ENCODE data around the gene ROGDI.

The ROGDI gene

DNA sequence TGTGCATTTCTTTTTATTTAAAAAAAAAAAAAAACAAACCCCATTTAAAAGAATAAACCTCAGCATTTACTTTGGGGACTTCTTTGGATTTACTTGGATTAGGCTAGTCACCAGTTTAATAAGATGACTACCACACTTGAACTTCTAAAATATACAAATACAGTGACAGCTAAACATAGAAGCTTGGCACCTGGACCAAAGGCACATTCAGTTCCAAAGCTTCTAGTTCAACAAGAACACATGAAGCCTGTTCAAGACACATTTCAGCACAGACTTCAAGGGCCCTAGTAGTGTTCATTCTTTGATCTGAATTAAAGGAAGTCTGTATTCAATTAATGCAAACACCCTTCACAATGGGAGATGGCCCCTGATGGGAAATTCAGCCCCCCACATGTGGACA, 11.6 kb upstream of the ROGDI start:
- Histone ChIP-seq H3K4me1 (ENCODE audit: control insufficient read depth, insufficient read depth, low read length) (no peaks in the 10 kb centered on the region), H3K36me3 (ENCODE audit: control insufficient read depth, insufficient read depth, low read length) (peaks cover 43% of the 10 kb centered on the region), H3K27ac (ENCODE audit: insufficient read depth, low read depth, low read length, poor library complexity, severe bottlenecking) (no peak overlapping the region), H3K27me3 (ENCODE audit: control insufficient read depth, insufficient read depth, low read length, poor library complexity, severe bottlenecking) (no peaks in the 10 kb centered on the region), H3K4me3 (ENCODE audit: insufficient read depth, low read depth, low read length) (no peak overlapping the region), H3K9me3 (ENCODE audit: control insufficient read depth, low read length) (no peaks in the 10 kb centered on the region)

DNA sequence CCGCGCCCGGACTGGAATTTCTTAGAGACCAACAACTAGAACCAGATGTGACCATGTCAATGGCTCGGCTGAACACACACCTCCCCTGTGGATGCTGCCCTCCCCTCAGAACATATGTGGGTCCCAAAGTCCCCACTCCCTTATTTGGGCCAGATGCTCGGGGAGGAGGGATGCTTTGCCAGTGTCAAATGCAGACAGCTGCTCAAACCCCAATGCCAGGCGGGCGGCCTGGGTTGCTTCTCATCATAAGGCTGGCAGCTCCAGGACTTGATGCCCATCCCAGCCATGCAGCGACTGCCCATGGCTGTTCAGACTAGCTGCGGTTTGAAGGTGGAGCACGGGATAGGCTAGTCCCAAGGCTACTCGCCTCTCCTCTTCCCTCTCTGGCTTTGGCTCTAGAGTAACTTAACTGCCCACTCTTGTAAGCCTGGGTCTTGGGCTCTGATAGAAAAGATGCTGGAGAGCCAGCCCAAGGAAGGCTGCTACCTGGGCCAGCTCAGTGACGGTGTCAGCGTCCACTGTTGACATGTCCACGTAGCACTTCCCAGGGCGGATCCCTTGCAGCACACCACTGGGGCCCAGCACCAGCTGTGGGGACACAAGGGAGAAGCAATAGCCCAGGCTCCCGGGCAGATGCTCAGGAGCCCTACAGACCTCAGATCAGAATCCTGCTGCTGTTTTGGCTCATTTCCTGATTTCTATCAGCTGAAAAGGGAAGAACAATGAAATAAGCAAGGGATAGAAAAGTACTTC, 11.0 kb upstream of the ROGDI start:
- WGBS, 2 experiments = 94 to 96% methylated on average over 16 of the region's 16 CpGs
- peaks cover 46% of the 10 kb centered on the region for H3K36me3 ChIP-seq (ENCODE audit: control insufficient read depth, insufficient read depth, low read length)
- no peak overlapping the region for H3K4me3 ChIP-seq (ENCODE audit: insufficient read depth, low read depth, low read length)

GRCh38 chr16:4811773-4812172, 9.3 kb upstream of the ROGDI start:
- WGBS, 2 experiments = 94 to 96% methylated on average over 9 of the region's 9 CpGs
- H3K4me1 ChIP-seq (ENCODE audit: control insufficient read depth, insufficient read depth, low read length) = no peaks in the 10 kb centered on the region
- peaks cover 59% of the 10 kb centered on the region for H3K36me3 ChIP-seq (ENCODE audit: control insufficient read depth, insufficient read depth, low read length)
- no peak overlapping the region for H3K27ac ChIP-seq (ENCODE audit: insufficient read depth, low read depth, low read length, poor library complexity, severe bottlenecking)
- no peaks in the 10 kb centered on the region for H3K27me3 ChIP-seq (ENCODE audit: control insufficient read depth, insufficient read depth, low read length, poor library complexity, severe bottlenecking)
- no peak overlapping the region for H3K4me3 ChIP-seq (ENCODE audit: insufficient read depth, low read depth, low read length)
- H3K9me3 ChIP-seq (ENCODE audit: control insufficient read depth, low read length) = no peaks in the 10 kb centered on the region

More for the DNA sequence above, 11.0 kb upstream of the ROGDI start:
- Histone ChIP-seq H3K27ac (ENCODE audit: insufficient read depth, low read depth, low read length, poor library complexity, severe bottlenecking) (no peak overlapping the region), H3K27me3 (ENCODE audit: control insufficient read depth, insufficient read depth, low read length, poor library complexity, severe bottlenecking) (no peaks in the 10 kb centered on the region), H3K4me1 (ENCODE audit: control insufficient read depth, insufficient read depth, low read length) (no peaks in the 10 kb centered on the region), H3K9me3 (ENCODE audit: control insufficient read depth, low read length) (no peaks in the 10 kb centered on the region)

GRCh38 chr16:4811242-4811641, 8.8 kb upstream of the ROGDI start:
- peaks cover 62% of the 10 kb centered on the region for H3K36me3 ChIP-seq (ENCODE audit: control insufficient read depth, insufficient read depth, low read length)
- WGBS, 2 experiments = 91 to 97% methylated on average over 3 of the region's 3 CpGs
- H3K4me1 ChIP-seq (ENCODE audit: control insufficient read depth, insufficient read depth, low read length) = no peaks in the 10 kb centered on the region
- H3K27ac ChIP-seq (ENCODE audit: insufficient read depth, low read depth, low read length, poor library complexity, severe bottlenecking) = no peak overlapping the region
- no peak overlapping the region for H3K4me3 ChIP-seq (ENCODE audit: insufficient read depth, low read depth, low read length)
- no peaks in the 10 kb centered on the region for H3K9me3 ChIP-seq (ENCODE audit: control insufficient read depth, low read length)
- no peaks in the 10 kb centered on the region for H3K27me3 ChIP-seq (ENCODE audit: control insufficient read depth, insufficient read depth, low read length, poor library complexity, severe bottlenecking)

- WGBS, 2 experiments = 91 to 96% methylated on average over 6 of the region's 6 CpGs
- Histone ChIP-seq H3K27ac (ENCODE audit: insufficient read depth, low read depth, low read length, poor library complexity, severe bottlenecking) (no peak overlapping the region), H3K9me3 (ENCODE audit: control insufficient read depth, low read length) (no peaks in the 10 kb centered on the region), H3K4me3 (ENCODE audit: insufficient read depth, low read depth, low read length) (no peak overlapping the region), H3K4me1 (ENCODE audit: control insufficient read depth, insufficient read depth, low read length) (peaks cover 13% of the 10 kb centered on the region), H3K27me3 (ENCODE audit: control insufficient read depth, insufficient read depth, low read length, poor library complexity, severe bottlenecking) (no peaks in the 10 kb centered on the region), H3K36me3 (ENCODE audit: control insufficient read depth, insufficient read depth, low read length) (peaks cover 34% of the 10 kb centered on the region)
Observed at GRCh38 chr16:4806280-4806679, 3.8 kb upstream of the ROGDI start.

GRCh38 chr16:4805231-4805630, 2.8 kb upstream of the ROGDI start:
- H3K4me1 ChIP-seq (ENCODE audit: control insufficient read depth, insufficient read depth, low read length) = peaks cover 13% of the 10 kb centered on the region
- peaks cover 30% of the 10 kb centered on the region for H3K36me3 ChIP-seq (ENCODE audit: control insufficient read depth, insufficient read depth, low read length)
- no peaks in the 10 kb centered on the region for H3K9me3 ChIP-seq (ENCODE audit: control insufficient read depth, low read length)
- WGBS, 2 experiments = 95% methylated on average over 11 of the region's 11 CpGs
- H3K27me3 ChIP-seq (ENCODE audit: control insufficient read depth, insufficient read depth, low read length, poor library complexity, severe bottlenecking) = no peaks in the 10 kb centered on the region
- no peak overlapping the region for H3K27ac ChIP-seq (ENCODE audit: insufficient read depth, low read depth, low read length, poor library complexity, severe bottlenecking)
- H3K4me3 ChIP-seq (ENCODE audit: insufficient read depth, low read depth, low read length) = no peak overlapping the region

DNA sequence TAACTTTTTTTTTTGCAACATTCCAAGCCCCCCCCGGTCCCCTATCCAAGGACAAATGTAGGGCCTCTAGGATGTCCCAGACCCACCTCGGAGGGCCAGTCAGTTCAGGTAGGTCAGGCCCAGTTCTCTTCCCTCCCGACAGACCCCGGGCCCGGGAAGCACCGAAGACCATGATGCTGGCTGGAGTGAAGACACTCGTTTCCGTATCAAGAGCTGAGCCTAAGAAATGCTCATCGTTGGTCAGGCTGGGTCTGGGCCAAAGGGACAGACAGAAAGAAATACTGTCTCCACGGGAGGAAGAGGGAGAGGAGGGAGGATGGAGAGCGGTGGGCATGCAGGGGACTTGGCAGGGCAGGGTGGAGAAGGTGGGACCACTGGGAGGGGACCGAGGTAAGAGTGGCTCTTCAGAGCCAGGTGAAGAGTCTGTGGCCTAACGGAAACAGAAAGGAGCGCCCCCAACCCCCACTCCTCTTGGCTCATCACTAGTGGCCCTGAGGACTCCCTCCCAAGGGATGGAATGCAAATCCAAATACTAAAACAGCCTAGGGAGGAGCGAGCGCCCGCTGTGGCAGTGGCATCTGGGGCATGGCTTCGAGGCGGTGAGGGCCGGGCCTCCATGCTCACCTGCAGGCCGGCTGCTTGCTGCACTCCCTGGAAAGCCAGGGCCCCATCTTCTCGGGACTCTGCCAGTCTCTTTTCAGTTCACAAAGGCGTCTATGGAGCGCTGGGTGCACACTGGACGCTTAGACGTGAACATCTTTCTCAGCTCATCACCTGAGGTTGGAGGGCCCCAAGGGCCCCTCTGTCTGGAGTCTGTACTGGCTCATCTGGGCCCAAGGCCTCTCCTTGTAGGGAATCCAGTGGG, 1.7 kb upstream of the ROGDI start:
- Histone ChIP-seq H3K4me1 (ENCODE audit: control insufficient read depth, insufficient read depth, low read length) (peaks cover 13% of the 10 kb centered on the region), H3K4me3 (ENCODE audit: insufficient read depth, low read depth, low read length) (no peak overlapping the region), H3K36me3 (ENCODE audit: control insufficient read depth, insufficient read depth, low read length) (peaks cover 31% of the 10 kb centered on the region), H3K27me3 (ENCODE audit: control insufficient read depth, insufficient read depth, low read length, poor library complexity, severe bottlenecking) (no peaks in the 10 kb centered on the region), H3K9me3 (ENCODE audit: control insufficient read depth, low read length) (no peaks in the 10 kb centered on the region), H3K27ac (ENCODE audit: insufficient read depth, low read depth, low read length, poor library complexity, severe bottlenecking) (no peak overlapping the region)
- WGBS, 2 experiments = 88 to 90% methylated on average over 26 of the region's 26 CpGs

GRCh38 chr16:4803401-4803844, 990 bp upstream of the ROGDI start:
- Histone ChIP-seq H3K27ac (ENCODE audit: insufficient read depth, low read depth, low read length, poor library complexity, severe bottlenecking) (no peak overlapping the region), H3K9me3 (ENCODE audit: control insufficient read depth, low read length) (no peaks in the 10 kb centered on the region), H3K4me1 (ENCODE audit: control insufficient read depth, insufficient read depth, low read length) (peaks cover 13% of the 10 kb centered on the region), H3K4me3 (ENCODE audit: insufficient read depth, low read depth, low read length) (peak overlapping the region; percentile 79), H3K36me3 (ENCODE audit: control insufficient read depth, insufficient read depth, low read length) (peaks cover 27% of the 10 kb centered on the region), H3K27me3 (ENCODE audit: control insufficient read depth, insufficient read depth, low read length, poor library complexity, severe bottlenecking) (no peaks in the 10 kb centered on the region)
- 69 to 70% methylated on average over 8 of the region's 8 CpGs for WGBS, 2 experiments

GRCh38 chr16:4802659-4803287, 340 bp upstream of the ROGDI start:
- peaks cover 22% of the 10 kb centered on the region for H3K36me3 ChIP-seq (ENCODE audit: control insufficient read depth, insufficient read depth, low read length)
- 0% methylated on average over 59 of the region's 59 CpGs for WGBS, 2 experiments
- H3K9me3 ChIP-seq (ENCODE audit: control insufficient read depth, low read length) = no peaks in the 10 kb centered on the region
- no peaks in the 10 kb centered on the region for H3K27me3 ChIP-seq (ENCODE audit: control insufficient read depth, insufficient read depth, low read length, poor library complexity, severe bottlenecking)
- peaks cover 13% of the 10 kb centered on the region for H3K4me1 ChIP-seq (ENCODE audit: control insufficient read depth, insufficient read depth, low read length)
- H3K4me3 ChIP-seq (ENCODE audit: insufficient read depth, low read depth, low read length) = peak overlapping the region; percentile 79
- H3K27ac ChIP-seq (ENCODE audit: insufficient read depth, low read depth, low read length, poor library complexity, severe bottlenecking) = peak overlapping the region; percentile 93

All from ectodermal cell (in vitro differentiated cells).